HG03025 (cell line): ENCODE data around the gene LSM4.
"Not testable (repeated sequence)": the region's sequence is repeated elsewhere in the genome, so short reads cannot be mapped to it uniquely, and the experiment has no call there.

ENCODE experiments used
- ATAC-seq: cut with Tn5 transposase; IDR thresholded peaks from one replicate; pipeline ENCODE4 v1.9.1; 2021; ENCODE audit warnings: mild to moderate bottlenecking, moderate library complexity; ENCODE audit not compliant: unreplicated experiment, low FRiP score

The LSM4 gene

GRCh38 chr19:18342090-18342632 is 19.3 kb upstream of the LSM4 start:
- ATAC-seq = no peak

GRCh38 chr19:18340990-18341868 is 18.4 kb upstream of the LSM4 start:
- no peak for ATAC-seq

- ATAC-seq = no peak
These were observed 17.5 kb upstream of the LSM4 start, which contains the start of gene PGPEP1 for GRCh38 chr19:18340190-18340989. TSS of gene PGPEP1 (plus strand) at chr19:18340598. CDS start at chr19:18340682, 84 bp downstream.

GRCh38 chr19:18339723-18340122 is 16.8 kb upstream of the LSM4 start:
- no peak for ATAC-seq

- no peak for ATAC-seq
These were observed 15.7 kb upstream of the LSM4 start for GRCh38 chr19:18338541-18338940.

GRCh38 chr19:18336121-18336520 is 13.2 kb upstream of the LSM4 start:
- ATAC-seq = no peak

- ATAC-seq = no peak
These were observed 10.8 kb upstream of the LSM4 start for GRCh38 chr19:18333680-18334079.

- no peak for ATAC-seq
These were observed 10.1 kb upstream of the LSM4 start for GRCh38 chr19:18332917-18333530.

GRCh38 chr19:18330868-18331267 is 8.0 kb upstream of the LSM4 start:
- no peak for ATAC-seq

- ATAC-seq = no peak
These were observed 6.1 kb upstream of the LSM4 start for GRCh38 chr19:18329035-18329376.

GRCh38 chr19:18328340-18329034 is 5.6 kb upstream of the LSM4 start:
- ATAC-seq = peak; percentile 78

GRCh38 chr19:18326772-18327171 is 3.9 kb upstream of the LSM4 start:
- no peak for ATAC-seq

GRCh38 chr19:18324373-18324731 is 1.5 kb upstream of the LSM4 start:
- not testable (repeated sequence) for ATAC-seq

- ATAC-seq = peak; percentile 3
These were observed 538 bp downstream of the LSM4 start for GRCh38 chr19:18322318-18322758.

- no peak for ATAC-seq
These were observed 1.2 kb downstream of the LSM4 start for GRCh38 chr19:18321734-18322102.

GRCh38 chr19:18320865-18321733 is 1.8 kb downstream of the LSM4 start:
- ATAC-seq = no peak

- ATAC-seq = no peak
These were observed 3.2 kb downstream of the LSM4 start for GRCh38 chr19:18319591-18320135.

- no peak for ATAC-seq
These were observed 4.7 kb downstream of the LSM4 start for GRCh38 chr19:18317961-18318800.
